Activated CD8-positive, alpha-beta memory T cell treated with anti-CD3 and anti-CD28 coated beads, Interleukin-2, amount 50 U/mL, for 1 hour (primary cell): ENCODE data around the gene S100A13.
"Not testable (repeated sequence)": the region's sequence is repeated elsewhere in the genome, so short reads cannot be mapped to it uniquely, and the experiment has no call there.

Experiments used
- DNase-seq: peaks from one replicate; pipeline ENCODE4 v3.0.0-alpha.2; 2020; ENCODE audit errors: extremely low read depth

The S100A13 gene

DNA sequence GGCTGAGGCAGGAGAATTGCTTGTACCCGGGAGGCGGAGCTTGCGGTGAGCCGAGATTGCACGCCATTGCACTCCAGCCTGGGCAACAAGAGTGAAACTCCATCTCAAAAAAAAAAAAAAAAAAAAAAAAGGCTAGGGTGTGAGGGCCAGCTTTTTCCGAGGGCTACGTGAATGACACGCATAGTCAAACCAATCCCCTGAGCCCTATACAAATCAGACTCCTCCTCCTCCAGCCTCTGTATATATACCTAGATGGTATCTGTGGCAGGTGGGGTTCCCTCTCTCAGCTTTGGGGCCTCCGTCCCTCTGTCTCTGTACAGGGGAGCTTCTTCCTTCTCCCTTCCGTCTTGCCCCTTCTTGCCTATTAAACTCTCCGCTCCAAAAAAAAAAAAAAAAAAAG, 21.1 kb downstream of the S100A13 start:
- no peak for DNase-seq

GRCh38 chr1:153602749-153603148, 24.6 kb downstream of the S100A13 start:
- DNase-seq: no peak

- no peak for DNase-seq
Observed at GRCh38 chr1:153599847-153600246, 27.5 kb downstream of the S100A13 start.

DNA sequence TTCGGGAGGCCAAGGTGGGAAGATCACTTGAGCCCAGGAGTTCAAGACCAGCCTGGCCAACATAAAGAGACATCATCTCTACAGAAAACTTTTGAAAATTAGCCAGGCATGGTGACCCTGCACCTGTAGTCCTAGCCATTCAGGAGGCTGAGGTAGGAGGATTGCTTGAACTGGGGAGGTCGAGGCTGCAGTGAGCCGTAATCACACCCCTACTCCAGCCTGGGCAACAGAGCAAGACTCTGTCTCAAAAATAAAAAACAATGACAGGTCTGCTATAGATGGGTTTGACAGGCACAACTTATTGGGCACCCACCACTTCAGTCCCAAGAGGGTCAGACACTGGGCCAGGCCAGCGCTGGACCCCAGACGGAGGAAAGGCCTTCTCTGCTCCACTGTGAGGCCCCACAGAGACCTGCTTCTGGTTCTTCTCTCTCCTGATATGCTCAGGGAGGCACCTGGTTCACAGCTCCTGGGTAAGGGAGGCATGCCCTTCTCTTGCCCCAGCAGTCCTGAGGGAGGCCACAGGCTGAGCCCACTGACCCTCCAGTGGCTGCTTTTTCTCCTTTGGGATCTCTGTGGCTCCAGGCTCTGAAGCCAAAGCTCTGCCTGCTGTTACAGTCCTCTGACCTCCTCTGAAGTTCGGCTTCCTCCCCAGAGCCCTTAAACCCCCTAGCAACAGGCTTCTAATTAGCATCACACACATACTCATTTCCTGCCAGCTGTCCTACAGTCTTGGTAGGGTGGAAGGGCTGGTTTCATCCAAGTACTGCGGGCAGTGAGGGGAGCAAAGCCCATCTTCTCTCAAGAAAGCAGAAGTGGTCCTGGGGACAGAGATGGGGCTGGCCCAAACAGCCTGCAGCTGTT, 28.8 kb downstream of the S100A13 start:
- DNase-seq: no peak

GRCh38 chr1:153597206-153597605, 30.1 kb downstream of the S100A13 start:
- DNase-seq: no peak

- DNase-seq: no peak
Observed at GRCh38 chr1:153592748-153593147, 34.6 kb downstream of the S100A13 start.

GRCh38 chr1:153588482-153588881, 38.8 kb downstream of the S100A13 start:
- no peak for DNase-seq

- not testable (repeated sequence) for DNase-seq
Observed at GRCh38 chr1:153588033-153588432, 39.3 kb downstream of the S100A13 start.

GRCh38 chr1:153587314-153587713, 40.0 kb downstream of the S100A13 start:
- no peak for DNase-seq

- DNase-seq: no peak
Observed at GRCh38 chr1:153586347-153586746, 41.0 kb downstream of the S100A13 start.

DNA sequence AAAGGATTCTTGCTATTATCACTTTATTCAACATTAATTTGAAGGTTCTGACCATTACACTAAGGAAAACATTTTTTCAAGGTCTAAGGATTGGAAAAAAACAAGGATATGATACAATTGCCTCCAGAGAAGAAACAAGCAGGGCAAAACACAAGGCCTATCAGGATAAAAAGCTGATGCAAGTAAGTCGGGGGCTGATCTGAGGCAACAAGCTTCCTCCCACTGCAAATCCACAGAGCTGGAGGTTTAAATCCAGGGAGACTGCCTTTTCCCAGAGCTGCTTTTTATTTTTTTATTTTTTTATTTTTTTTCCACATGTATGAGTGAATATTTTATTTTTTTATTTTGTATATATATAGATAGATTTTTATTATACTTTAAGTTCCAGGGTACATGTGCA, 42.3 kb downstream of the S100A13 start:
- DNase-seq: no peak

DNA sequence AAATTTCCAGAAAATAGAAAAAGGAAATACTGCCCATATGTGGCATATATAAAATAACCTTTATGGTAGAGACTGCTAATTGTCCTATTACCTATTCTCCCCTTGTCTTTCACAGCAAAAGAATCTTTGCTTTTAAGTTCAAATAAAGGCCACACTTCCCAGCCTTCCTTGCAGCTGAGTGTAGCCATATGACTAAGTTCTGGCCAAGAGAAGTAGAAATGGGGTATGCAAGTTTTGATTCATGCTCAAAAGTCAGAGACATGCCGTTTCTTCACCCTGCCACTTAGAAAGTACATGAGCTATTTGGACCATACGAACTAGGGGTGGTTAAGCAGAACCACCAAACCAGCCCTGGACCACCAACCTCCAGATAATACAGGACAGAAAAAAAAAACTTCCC, 43.3 kb downstream of the S100A13 start:
- DNase-seq: no peak

DNA sequence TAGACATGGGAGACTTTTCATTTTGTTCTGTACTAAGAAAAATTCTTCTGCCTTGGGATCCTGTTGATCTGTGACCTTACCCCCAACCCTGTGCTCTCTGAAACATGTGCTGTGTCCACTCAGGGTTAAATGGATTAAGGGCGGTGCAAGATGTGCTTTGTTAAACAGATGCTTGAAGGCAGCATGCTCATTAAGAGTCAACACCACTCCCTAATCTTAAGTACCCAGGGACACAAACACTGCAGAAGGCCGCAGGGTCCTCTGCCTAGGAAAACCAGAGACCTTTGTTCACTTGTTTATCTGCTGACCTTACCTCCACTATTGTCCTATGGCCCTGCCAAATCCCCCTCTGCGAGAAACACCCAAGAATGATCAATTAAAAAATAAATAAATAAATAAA, 43.8 kb downstream of the S100A13 start:
- not testable (repeated sequence) for DNase-seq

DNA sequence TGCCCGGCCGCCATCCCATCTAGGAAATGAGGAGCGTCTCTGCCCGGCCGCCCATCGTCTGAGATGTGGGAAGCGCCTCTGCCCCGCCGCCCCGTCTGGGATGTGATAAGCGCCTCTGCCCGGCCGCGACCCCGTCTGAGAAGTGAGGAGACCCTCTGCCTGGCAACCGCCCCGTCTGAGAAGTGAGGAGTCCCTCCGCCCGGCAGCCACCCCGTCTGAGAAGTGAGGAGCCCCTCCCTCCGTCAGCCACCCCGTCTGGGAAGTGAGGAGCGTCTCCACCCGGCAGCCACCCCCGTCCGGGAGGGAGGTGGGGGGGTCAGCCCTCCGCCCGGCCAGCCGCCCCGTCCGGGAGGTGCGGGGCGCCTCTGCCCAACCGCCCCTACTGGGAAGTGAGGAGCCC, 44.5 kb downstream of the S100A13 start:
- not testable (repeated sequence) for DNase-seq

GRCh38 chr1:153578936-153579335, 48.4 kb downstream of the S100A13 start:
- DNase-seq: no peak

GRCh38 chr1:153578490-153578889, 48.8 kb downstream of the S100A13 start:
- DNase-seq: no peak

- no peak for DNase-seq
Observed at GRCh38 chr1:153577624-153578051, 49.7 kb downstream of the S100A13 start.

DNA sequence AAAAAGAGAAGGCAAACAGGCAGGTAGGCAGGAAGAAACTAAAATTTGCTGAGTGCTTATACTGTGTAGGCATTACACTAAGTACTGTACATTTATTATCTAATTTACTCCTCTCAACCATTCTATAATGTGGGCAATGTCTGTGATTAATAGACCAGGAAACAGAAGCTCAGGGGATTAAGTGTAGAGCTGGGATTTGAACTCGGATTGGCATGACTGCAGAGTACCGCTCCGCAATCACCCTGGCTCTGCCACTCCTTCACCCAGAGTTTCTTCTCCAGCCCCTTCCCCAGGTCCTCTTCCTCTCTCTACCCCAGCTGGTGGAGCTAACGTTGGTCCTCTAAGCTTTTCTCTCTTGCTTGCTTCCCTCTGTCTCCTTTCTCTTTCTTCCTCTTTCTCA, 50.2 kb downstream of the S100A13 start:
- DNase-seq: no peak

- DNase-seq: not testable (repeated sequence)
Observed at GRCh38 chr1:153575497-153575896, 51.8 kb downstream of the S100A13 start.

DNA sequence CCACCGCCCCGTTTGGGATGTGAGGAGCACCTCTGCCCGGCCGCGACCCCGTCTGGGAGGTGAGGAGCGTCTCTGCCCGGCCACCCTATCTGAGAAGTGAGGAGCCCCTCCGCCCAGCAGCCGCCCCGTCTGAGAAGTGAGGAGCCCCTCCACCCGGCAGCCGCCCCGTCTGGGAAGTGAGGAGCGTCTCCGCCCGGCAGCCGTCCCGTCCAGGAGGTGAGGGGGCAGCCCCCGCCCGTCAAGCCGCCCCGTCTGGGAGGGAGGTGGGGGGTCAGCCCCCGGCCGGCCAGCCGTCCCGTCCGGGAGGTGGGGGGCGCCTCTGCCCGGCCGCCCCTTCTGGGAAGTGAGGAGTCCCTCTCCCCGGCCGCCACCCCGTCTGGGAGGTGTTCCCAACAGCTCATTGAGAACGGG, 52.2 kb downstream of the S100A13 start:
- DNase-seq: not testable (repeated sequence)

DNA sequence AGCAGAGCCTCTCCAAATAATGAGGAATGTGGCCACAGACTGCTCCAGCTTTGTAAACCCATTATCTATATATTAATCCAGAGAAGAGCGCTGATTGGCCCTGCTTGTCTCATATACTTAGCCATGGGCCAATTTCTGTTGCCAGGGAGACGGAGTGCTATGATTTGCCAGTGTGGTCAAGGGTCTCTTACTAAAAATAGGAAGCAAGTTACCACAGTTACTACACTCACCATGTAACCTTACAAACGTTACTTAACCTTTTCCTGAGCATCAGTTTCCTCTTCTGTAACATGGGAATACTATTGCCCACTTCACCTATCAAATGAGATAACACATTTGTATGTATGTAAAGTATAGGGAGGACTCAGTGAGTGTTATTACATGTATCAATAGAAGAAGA, 54.0 kb downstream of the S100A13 start:
- DNase-seq: no peak

DNA sequence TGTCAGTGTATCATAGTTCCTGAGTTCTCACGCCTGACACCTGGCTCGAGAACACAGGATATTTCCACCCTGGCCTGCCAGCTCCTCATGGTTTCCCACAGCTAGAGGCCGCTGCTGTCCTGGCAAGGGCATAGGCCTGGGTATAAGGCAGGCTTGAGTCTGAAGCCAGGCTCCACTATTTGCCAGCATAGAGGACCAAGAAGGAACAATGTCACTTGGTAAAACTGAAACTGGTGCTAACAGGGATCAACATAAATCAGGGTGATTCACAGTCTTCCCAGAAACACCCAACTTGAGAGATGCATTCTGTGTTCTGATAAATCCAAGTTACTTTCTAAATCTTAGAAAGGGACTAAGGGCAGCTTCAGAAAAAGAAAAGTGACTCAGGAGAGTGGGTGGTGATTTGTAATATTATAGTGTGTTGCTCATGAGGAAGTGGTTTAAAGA, 54.7 kb downstream of the S100A13 start:
- no peak for DNase-seq

GRCh38 chr1:153571706-153572105, 55.6 kb downstream of the S100A13 start:
- DNase-seq: no peak

- no peak for DNase-seq
Observed at GRCh38 chr1:153570874-153571273, 56.4 kb downstream of the S100A13 start.
